ENCODE data around the gene UGGT2. TPM values are rescaled to one million over a fixed set of nuclear protein-coding genes. Genes with fewer than 3 reads are reported as not detected.
"Not testable (repeated sequence)": the region's sequence is repeated elsewhere in the genome, so short reads cannot be mapped to it uniquely, and the experiment has no call there.

Gene UGGT2
- total RNA-seq, 2 donors from 2014 or later: 37.2 to 40.9 TPM

DNA sequence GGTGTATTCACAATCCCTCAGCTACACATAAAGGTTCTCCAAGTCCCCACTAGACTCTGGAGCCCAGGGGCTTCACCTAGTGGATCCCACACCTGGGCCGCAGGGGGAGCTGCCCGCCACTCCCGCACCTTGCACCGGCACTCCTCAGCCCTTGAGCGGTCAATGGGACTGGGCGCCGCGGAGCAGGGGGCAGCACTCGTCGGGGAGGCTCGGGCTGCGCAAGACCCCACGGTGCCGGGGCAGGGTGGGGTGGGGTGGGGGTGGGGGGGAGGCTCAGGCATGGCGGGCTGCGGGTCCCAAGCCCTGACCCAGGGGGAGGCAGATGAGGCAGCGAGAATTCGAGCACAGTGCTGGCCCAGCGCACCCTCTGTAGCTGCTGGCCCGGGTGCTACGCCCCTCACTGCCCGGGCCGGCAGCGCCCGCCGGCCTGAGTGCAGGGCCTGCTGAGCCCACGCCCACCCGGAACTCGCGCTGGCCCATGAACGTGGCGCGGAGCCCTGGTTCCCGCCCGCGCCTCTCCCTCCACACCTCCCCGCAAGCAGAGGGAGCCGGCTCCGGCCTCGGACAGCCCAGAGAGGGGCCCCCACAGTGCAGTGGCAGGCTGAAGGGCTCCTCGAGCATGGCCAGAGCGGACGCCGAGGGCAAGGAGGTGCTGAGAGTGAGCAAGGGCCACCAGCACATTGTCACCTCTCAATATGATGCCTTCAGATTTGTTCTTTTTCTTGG, 121.7 kb downstream of the UGGT2 start:
- no peak overlapping the region for H3K27ac Mint-ChIP-seq
- DNase-seq: no peak
- Histone ChIP-seq H3K36me3 (ENCODE audit: control insufficient read depth, insufficient read depth, low read length) (peaks cover 50% of the 10 kb centered on the region), H3K4me3 (ENCODE audit: low read length) (no peak overlapping the region), H3K9me3 (ENCODE audit: control insufficient read depth, low read length) (peaks cover 63% of the 10 kb centered on the region), H3K27me3 (ENCODE audit: control insufficient read depth, insufficient read depth, low read length, poor library complexity, severe bottlenecking) (no peaks in the 10 kb centered on the region), H3K4me1 (ENCODE audit: control insufficient read depth, insufficient read depth, low read length) (no peaks in the 10 kb centered on the region), H3K9ac (ENCODE audit: extremely low read depth, low read length, poor library complexity, severe bottlenecking) (no peak overlapping the region), H3K27ac (ENCODE audit: low read depth, low read length) (no peak overlapping the region)
- no peaks in the 10 kb centered on the region for H3K4me1 Mint-ChIP-seq
- WGBS, 2 experiments (ENCODE audit: insufficient coverage in 1 of 2, insufficient read length in 1 of 2): 92 to 98% methylated on average over 12 to 37 of the region's 44 CpGs
- TF ChIP-seq, protein P1, sequence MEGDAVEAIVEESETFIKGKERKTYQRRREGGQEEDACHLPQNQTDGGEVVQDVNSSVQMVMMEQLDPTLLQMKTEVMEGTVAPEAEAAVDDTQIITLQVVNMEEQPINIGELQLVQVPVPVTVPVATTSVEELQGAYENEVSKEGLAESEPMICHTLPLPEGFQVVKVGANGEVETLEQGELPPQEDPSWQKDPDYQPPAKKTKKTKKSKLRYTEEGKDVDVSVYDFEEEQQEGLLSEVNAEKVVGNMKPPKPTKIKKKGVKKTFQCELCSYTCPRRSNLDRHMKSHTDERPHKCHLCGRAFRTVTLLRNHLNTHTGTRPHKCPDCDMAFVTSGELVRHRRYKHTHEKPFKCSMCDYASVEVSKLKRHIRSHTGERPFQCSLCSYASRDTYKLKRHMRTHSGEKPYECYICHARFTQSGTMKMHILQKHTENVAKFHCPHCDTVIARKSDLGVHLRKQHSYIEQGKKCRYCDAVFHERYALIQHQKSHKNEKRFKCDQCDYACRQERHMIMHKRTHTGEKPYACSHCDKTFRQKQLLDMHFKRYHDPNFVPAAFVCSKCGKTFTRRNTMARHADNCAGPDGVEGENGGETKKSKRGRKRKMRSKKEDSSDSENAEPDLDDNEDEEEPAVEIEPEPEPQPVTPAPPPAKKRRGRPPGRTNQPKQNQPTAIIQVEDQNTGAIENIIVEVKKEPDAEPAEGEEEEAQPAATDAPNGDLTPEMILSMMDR (conservative IDR thresholded peaks at IDR 0.05): no peak
- H3K27me3 Mint-ChIP-seq (ENCODE audit: insufficient read depth): no peaks in the 10 kb centered on the region
- peaks cover 80% of the 10 kb centered on the region for H3K36me3 Mint-ChIP-seq (ENCODE audit: low read depth)
- H3K4me3 Mint-ChIP-seq: no peak overlapping the region
- H3K9me3 Mint-ChIP-seq: peaks cover 77% of the 10 kb centered on the region

DNA sequence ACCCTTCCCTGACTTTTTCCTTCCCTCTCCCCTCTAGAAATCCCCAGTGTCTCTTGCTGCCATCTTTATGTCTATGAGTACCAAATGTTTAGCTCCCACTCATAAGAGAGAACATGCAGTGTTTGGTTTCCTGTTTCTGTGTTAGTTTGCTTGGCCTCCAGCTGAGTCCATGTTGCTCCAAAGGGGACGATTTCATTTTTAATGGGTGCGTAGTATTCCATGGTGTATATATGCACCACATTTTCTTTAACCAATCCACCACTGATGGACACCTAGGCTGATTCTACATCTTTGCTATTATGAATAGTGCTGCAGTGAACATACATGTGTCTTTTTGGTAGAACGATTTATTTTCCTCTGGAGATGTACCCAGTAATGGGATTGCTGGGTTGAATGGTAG, 123.8 kb downstream of the UGGT2 start:
- no peaks in the 10 kb centered on the region for H3K4me1 ChIP-seq (ENCODE audit: control insufficient read depth, insufficient read depth, low read length)
- Mint-ChIP-seq H3K4me3 (no peak overlapping the region), H3K9me3 (peaks cover 62% of the 10 kb centered on the region), H3K4me1 (no peaks in the 10 kb centered on the region), H3K27me3 (ENCODE audit: insufficient read depth) (no peaks in the 10 kb centered on the region), H3K36me3 (ENCODE audit: low read depth) (peaks cover 62% of the 10 kb centered on the region), H3K27ac (no peak overlapping the region)
- no peak for DNase-seq
- peaks cover 47% of the 10 kb centered on the region for H3K9me3 ChIP-seq (ENCODE audit: control insufficient read depth, low read length)
- WGBS, 2 experiments (ENCODE audit: insufficient coverage in 1 of 2, insufficient read length in 1 of 2): 94 to 100% methylated on average over 2 to 3 of the region's 3 CpGs
- H3K4me3 ChIP-seq (ENCODE audit: low read length): peak overlapping the region; percentile 47
- H3K27me3 ChIP-seq (ENCODE audit: control insufficient read depth, insufficient read depth, low read length, poor library complexity, severe bottlenecking): no peaks in the 10 kb centered on the region
- TF ChIP-seq, protein P1 (conservative IDR thresholded peaks at IDR 0.05): no peak
- H3K36me3 ChIP-seq (ENCODE audit: control insufficient read depth, insufficient read depth, low read length): peaks cover 30% of the 10 kb centered on the region
- H3K9ac ChIP-seq (ENCODE audit: extremely low read depth, low read length, poor library complexity, severe bottlenecking): no peak overlapping the region
- no peak overlapping the region for H3K27ac ChIP-seq (ENCODE audit: low read depth, low read length)

DNA sequence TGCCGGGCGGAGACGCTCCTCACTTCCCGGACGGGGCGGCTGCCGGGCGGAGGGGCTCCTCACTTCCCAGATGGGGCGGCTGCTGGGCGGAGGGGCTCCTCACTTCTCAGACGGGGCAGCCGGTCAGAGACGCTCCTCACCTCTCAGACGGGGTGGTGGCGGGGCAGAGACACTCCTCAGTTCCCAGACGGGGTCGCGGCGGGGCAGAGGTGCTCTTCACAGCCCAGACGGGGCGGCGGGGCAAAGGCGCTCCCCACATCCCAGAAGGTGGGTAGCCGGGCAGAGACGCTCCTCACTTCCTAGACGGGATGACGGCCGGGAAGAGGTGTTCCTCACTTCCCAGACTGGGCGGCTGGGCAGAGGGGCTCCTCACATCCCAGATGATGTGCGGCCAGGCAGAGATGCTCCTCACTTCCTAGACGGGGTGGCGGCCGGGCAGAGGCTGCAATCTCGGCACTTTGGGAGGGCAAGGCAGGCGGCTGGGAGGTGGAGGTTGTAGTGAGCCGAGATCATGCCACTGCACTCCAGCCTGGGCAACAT, 124.8 kb downstream of the UGGT2 start:
- H3K36me3 ChIP-seq (ENCODE audit: control insufficient read depth, insufficient read depth, low read length): peaks cover 25% of the 10 kb centered on the region
- not testable (repeated sequence) for H3K4me3 ChIP-seq (ENCODE audit: low read length); H3K4me1 Mint-ChIP-seq; H3K9ac ChIP-seq (ENCODE audit: extremely low read depth, low read length, poor library complexity, severe bottlenecking); H3K4me3 Mint-ChIP-seq; DNase-seq; H3K4me1 ChIP-seq (ENCODE audit: control insufficient read depth, insufficient read depth, low read length); H3K27ac ChIP-seq (ENCODE audit: low read depth, low read length); H3K27me3 Mint-ChIP-seq (ENCODE audit: insufficient read depth); H3K27ac Mint-ChIP-seq; H3K27me3 ChIP-seq (ENCODE audit: control insufficient read depth, insufficient read depth, low read length, poor library complexity, severe bottlenecking)
- Mint-ChIP-seq H3K36me3 (ENCODE audit: low read depth) (peaks cover 54% of the 10 kb centered on the region), H3K9me3 (peaks cover 52% of the 10 kb centered on the region)
- H3K9me3 ChIP-seq (ENCODE audit: control insufficient read depth, low read length): peaks cover 38% of the 10 kb centered on the region
- 92 to 93% methylated on average over 13 to 36 of the region's 36 CpGs for WGBS, 2 experiments (ENCODE audit: insufficient coverage in 1 of 2, insufficient read length in 1 of 2)

All from endodermal cell (in vitro differentiated cells).